SK-N-SH treated with all-trans-retinoic acid at 6 μM for 48 hours (cell line): ENCODE data around the gene AMMECR1.
A peak's percentile ranks its signal among the peaks of the same experiment; 100 is the strongest.

Experiments
- ATAC-seq: fragments of 200-7000 bp; cut with Tn5 transposase; 3 replicates; pipeline ENCODE4 v1.9.1; 2020; ENCODE audit warnings: mild to moderate bottlenecking, moderate library complexity
- BACH2 ChIP-seq: fragments of 250-450 bp; sonication (Bioruptor Pico); IDR thresholded peaks from 2 replicates; pipeline ENCODE4 v1.9.0; 2021; ENCODE audit warnings: mild to moderate bottlenecking, borderline replicate concordance
- CSRNP3 ChIP-seq: fragments of 250-450 bp; sonication (Bioruptor Pico); IDR thresholded peaks from 2 replicates; pipeline ENCODE4 v1.5.1; 2021; ENCODE audit warnings: mild to moderate bottlenecking, moderate library complexity
- ESRRG ChIP-seq: fragments of 250-450 bp; sonication (Bioruptor Pico); IDR thresholded peaks from 2 replicates; pipeline ENCODE4 v1.6.1; 2021; ENCODE audit warnings: mild to moderate bottlenecking
- GLIS3 ChIP-seq: fragments of 250-450 bp; sonication (Bioruptor Pico); IDR thresholded peaks from 2 replicates; pipeline ENCODE4 v1.5.0; 2020; ENCODE audit warnings: mild to moderate bottlenecking, moderate library complexity
- ISL1 ChIP-seq: fragments of 250-450 bp; sonication (Bioruptor Pico); IDR thresholded peaks from 2 replicates; pipeline ENCODE4 v2.1.2; 2022; ENCODE audit warnings: mild to moderate bottlenecking, moderate library complexity
- OSR1 ChIP-seq: fragments of 250-450 bp; sonication (Bioruptor Pico); IDR thresholded peaks from 2 replicates; pipeline ENCODE4 v1.8.0; 2022; ENCODE audit warnings: moderate library complexity, mild to moderate bottlenecking, inconsistent platforms
- PPARA ChIP-seq: fragments of 250-450 bp; sonication (Bioruptor Pico); IDR thresholded peaks from 2 replicates; pipeline ENCODE4 v1.5.0; 2020; ENCODE audit warnings: mild to moderate bottlenecking, borderline replicate concordance
- RARB ChIP-seq: fragments of 250-450 bp; sonication (Bioruptor Pico); IDR thresholded peaks from 2 replicates; pipeline ENCODE4 v1.8.0; 2021; ENCODE audit warnings: mild to moderate bottlenecking, moderate library complexity
- TCF4 ChIP-seq: fragments of 250-450 bp; sonication (Bioruptor Pico); IDR thresholded peaks from 2 replicates; pipeline ENCODE4 v1.8.0; 2021; ENCODE audit warnings: mild to moderate bottlenecking, moderate library complexity, borderline replicate concordance
- TOX ChIP-seq: fragments of 250-450 bp; sonication (Bioruptor Pico); IDR thresholded peaks from 2 replicates; pipeline ENCODE4 v1.8.0; 2021; ENCODE audit warnings: mild to moderate bottlenecking, moderate library complexity, borderline replicate concordance
- TSHZ2 ChIP-seq: fragments of 250-450 bp; sonication (Bioruptor Pico); IDR thresholded peaks from 2 replicates; pipeline ENCODE4 v1.5.0; 2020; ENCODE audit warnings: mild to moderate bottlenecking, moderate library complexity
- ZC3H10 ChIP-seq: fragments of 250-450 bp; sonication (Bioruptor Pico); IDR thresholded peaks from 2 replicates; pipeline ENCODE4 v1.5.1; 2021; ENCODE audit warnings: mild to moderate bottlenecking, moderate library complexity
- ZFP3 ChIP-seq: fragments of 250-450 bp; sonication (Bioruptor Pico); IDR thresholded peaks from 2 replicates; pipeline ENCODE4 v1.5.0; 2020; ENCODE audit warnings: mild to moderate bottlenecking, moderate library complexity
- ZNF565 ChIP-seq: fragments of 450-650 bp; formaldehyde crosslinking; conservative IDR thresholded peaks from 2 replicates; pipeline ENCODE4 v1.5.0; 2020; ENCODE audit warnings: low read depth, mild to moderate bottlenecking, moderate library complexity
- ZNF70 ChIP-seq: fragments of 450-650 bp; formaldehyde crosslinking; IDR thresholded peaks from 2 replicates; pipeline ENCODE4 v1.5.0; 2020; ENCODE audit warnings: mild to moderate bottlenecking, moderate library complexity
- TF ChIP-seq, protein P1 (sequence below): fragments of 250-450 bp; sonication (Bioruptor Pico); IDR thresholded peaks from 2 replicates; pipeline ENCODE4 v1.8.0; 2021; ENCODE audit warnings: low read depth, mild to moderate bottlenecking, moderate library complexity, borderline replicate concordance
- TF ChIP-seq, protein P2 (sequence below): fragments of 250-450 bp; sonication (Bioruptor Pico); IDR thresholded peaks from 2 replicates; pipeline ENCODE4 v1.5.1; 2020; ENCODE audit warnings: low read depth, mild to moderate bottlenecking, moderate library complexity
- TF ChIP-seq, protein P3 (sequence below): fragments of 250-450 bp; sonication (Bioruptor Pico); IDR thresholded peaks from 2 replicates; pipeline ENCODE4 v1.8.0; 2020; ENCODE audit warnings: mild to moderate bottlenecking, moderate library complexity, borderline replicate concordance

The AMMECR1 gene

DNA sequence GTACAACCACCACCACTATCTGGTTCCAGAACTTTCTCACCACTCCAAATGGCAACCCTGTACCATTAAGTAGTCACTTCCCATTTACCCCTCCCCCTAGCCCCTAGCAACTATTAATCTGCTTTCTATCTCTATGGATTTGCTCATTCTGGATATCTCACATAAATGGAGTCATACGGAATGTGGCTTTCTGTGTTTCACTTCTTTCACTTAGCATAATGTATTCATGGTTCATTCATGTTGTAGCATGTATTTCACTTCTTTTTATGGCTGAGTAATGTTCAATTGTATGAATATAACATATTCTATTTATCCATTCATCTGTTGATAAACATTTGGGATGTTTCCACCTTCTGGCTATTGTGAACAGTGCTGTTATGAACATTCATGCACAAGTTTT lies 104.7 kb downstream of the AMMECR1 start:
- no peak for TF ChIP-seq ZC3H10 (CRISPR knock-in tag)
- no peak for TF ChIP-seq GLIS3
- no peak for TF ChIP-seq ZNF565 (CRISPR knock-in tag)
- TF ChIP-seq, protein P1, sequence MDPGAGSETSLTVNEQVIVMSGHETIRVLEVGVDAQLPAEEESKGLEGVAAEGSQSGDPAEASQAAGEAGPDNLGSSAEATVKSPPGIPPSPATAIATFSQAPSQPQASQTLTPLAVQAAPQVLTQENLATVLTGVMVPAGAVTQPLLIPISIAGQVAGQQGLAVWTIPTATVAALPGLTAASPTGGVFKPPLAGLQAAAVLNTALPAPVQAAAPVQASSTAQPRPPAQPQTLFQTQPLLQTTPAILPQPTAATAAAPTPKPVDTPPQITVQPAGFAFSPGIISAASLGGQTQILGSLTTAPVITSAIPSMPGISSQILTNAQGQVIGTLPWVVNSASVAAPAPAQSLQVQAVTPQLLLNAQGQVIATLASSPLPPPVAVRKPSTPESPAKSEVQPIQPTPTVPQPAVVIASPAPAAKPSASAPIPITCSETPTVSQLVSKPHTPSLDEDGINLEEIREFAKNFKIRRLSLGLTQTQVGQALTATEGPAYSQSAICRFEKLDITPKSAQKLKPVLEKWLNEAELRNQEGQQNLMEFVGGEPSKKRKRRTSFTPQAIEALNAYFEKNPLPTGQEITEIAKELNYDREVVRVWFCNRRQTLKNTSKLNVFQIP (CRISPR knock-in tag): no peak
- TF ChIP-seq, protein P2, sequence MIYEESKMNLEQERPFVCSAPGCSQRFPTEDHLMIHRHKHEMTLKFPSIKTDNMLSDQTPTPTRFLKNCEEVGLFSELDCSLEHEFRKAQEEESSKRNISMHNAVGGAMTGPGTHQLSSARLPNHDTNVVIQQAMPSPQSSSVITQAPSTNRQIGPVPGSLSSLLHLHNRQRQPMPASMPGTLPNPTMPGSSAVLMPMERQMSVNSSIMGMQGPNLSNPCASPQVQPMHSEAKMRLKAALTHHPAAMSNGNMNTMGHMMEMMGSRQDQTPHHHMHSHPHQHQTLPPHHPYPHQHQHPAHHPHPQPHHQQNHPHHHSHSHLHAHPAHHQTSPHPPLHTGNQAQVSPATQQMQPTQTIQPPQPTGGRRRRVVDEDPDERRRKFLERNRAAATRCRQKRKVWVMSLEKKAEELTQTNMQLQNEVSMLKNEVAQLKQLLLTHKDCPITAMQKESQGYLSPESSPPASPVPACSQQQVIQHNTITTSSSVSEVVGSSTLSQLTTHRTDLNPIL (CRISPR knock-in tag): no peak
- no peak for TF ChIP-seq ZNF70 (CRISPR knock-in tag)
- TF ChIP-seq ZFP3 (CRISPR knock-in tag): no peak
- TF ChIP-seq ESRRG: no peak
- no peak for TF ChIP-seq BACH2
- ATAC-seq: no peak

DNA sequence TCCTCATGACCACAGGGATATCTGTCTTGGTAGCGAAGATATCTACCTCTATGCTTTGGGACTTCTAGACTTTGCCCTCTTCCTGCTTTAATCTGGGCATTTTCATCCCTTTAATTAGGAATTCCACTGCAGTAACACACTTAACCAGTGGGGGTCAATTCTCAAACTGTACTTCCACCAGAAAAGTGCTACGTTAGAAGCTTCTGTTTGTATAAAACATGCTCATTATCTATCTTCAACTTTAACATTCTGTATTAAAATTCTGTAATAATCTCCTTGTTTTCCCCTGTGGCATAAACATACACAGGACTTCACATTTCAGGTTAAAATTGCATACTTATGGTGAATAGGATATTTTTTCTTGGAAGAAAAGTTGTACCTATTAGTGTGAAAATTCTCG lies 105.6 kb downstream of the AMMECR1 start:
- ATAC-seq: no peak
- TF ChIP-seq TOX (CRISPR knock-in tag) (no peak), ZC3H10 (CRISPR knock-in tag) (no peak), GLIS3 (no peak)
- TF ChIP-seq, all 23 proteins: peak for 0

DNA sequence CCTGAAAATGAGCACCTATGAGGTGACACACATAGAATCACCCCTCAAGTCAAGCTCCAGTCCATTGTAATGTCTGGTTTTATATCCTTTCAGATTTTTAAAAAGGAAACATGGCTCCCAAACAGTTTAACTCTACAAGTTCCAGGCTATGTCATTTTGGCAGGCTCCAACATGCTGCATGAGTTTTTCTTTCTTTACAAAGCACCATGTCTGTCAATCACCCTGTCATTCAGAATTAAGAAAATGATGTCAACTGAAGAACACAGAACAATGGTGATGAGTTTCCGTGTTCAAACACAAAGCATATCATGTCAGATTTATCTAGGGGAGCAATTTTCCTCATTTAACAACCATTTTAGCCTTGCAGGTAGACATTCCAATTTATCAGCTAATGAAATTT lies 106.5 kb downstream of the AMMECR1 start:
- no peak for ATAC-seq
- TF ChIP-seq TOX (CRISPR knock-in tag) (no peak), TCF4 (CRISPR knock-in tag) (no peak), PPARA (no peak), ZNF565 (CRISPR knock-in tag) (no peak)
- TF ChIP-seq, all 23 proteins: peak for 0

GRCh38 chrX:110210417-110211139 lies 107.3 kb downstream of the AMMECR1 start:
- peak; percentile 87 for ATAC-seq
- TF ChIP-seq TSHZ2 (CRISPR knock-in tag) (no peak), CSRNP3 (CRISPR knock-in tag) (no peak), ISL1 (CRISPR knock-in tag) (peak; percentile 43)
- TF ChIP-seq, all 23 proteins: peak for 1

DNA sequence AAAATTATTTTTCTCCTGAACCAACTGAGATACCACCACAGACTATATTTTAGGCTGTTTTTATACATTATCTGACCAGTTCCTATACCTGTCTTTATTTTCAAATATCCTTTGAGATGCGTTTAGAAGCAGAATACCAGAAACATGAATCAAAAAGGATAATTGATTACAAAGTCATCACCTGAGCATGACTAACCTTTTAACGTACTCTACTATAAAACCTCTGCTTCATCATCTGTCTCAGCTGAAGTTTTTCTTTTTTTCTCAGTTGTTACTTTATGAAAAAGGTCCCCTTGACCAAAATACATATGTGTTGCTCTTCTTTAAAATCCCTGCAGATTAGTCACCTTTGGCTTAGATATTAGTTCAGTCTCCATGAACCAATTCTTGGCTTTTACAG lies 109.8 kb downstream of the AMMECR1 start:
- ATAC-seq: no peak
- TF ChIP-seq ISL1 (CRISPR knock-in tag) (no peak), OSR1 (CRISPR knock-in tag) (no peak)

GRCh38 chrX:110204986-110205385 lies 112.9 kb downstream of the AMMECR1 start:
- TF ChIP-seq, protein P3, sequence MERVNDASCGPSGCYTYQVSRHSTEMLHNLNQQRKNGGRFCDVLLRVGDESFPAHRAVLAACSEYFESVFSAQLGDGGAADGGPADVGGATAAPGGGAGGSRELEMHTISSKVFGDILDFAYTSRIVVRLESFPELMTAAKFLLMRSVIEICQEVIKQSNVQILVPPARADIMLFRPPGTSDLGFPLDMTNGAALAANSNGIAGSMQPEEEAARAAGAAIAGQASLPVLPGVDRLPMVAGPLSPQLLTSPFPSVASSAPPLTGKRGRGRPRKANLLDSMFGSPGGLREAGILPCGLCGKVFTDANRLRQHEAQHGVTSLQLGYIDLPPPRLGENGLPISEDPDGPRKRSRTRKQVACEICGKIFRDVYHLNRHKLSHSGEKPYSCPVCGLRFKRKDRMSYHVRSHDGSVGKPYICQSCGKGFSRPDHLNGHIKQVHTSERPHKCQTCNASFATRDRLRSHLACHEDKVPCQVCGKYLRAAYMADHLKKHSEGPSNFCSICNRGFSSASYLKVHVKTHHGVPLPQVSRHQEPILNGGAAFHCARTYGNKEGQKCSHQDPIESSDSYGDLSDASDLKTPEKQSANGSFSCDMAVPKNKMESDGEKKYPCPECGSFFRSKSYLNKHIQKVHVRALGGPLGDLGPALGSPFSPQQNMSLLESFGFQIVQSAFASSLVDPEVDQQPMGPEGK (CRISPR knock-in tag): no peak
- TF ChIP-seq ZFP3 (CRISPR knock-in tag): 0 out of 2 replicates have a peak, but pooled peaks have one; percentile 40
- TF ChIP-seq RARB (CRISPR knock-in tag): no peak
- no peak for ATAC-seq
